Activated naive CD4-positive, alpha-beta T cell treated with anti-CD3 and anti-CD28 coated beads for 36 hours (primary cell): ENCODE data around the gene LMAN1L. TPM values are rescaled to one million over a fixed set of nuclear protein-coding genes. Genes with fewer than 3 reads are reported as not detected.
A peak's percentile ranks its signal among the peaks of the same experiment; 100 is the strongest.

Source experiments
- CTCF ChIA-PET: fragments of 350-600 bp; sonication (Branson Sonifier 250); formaldehyde crosslinking; loops from one replicate; lab custom pipeline; 2021; ENCODE audit warnings: antibody characterized with exemption; lab: Charles Lee
- DNase-seq: peaks from one replicate; pipeline ENCODE4 v3.0.0-alpha.2; 2020
- H3K27ac Mint-ChIP-seq: one replicate; pipeline ENCODE4 v1.8.0; 2021; ENCODE audit warnings: mild to moderate bottlenecking, mixed read lengths
- H3K27me3 Mint-ChIP-seq: one replicate; pipeline ENCODE4 v1.8.0; 2021; ENCODE audit warnings: low read depth, mixed read lengths
- H3K36me3 Mint-ChIP-seq: one replicate; pipeline ENCODE4 v1.8.0; 2021; ENCODE audit warnings: low read depth, mixed read lengths
- H3K4me1 Mint-ChIP-seq: one replicate; pipeline ENCODE4 v1.8.0; 2021; ENCODE audit warnings: low read depth, mixed read lengths
- H3K4me3 Mint-ChIP-seq: one replicate; pipeline ENCODE4 v1.8.0; 2021; ENCODE audit warnings: mild to moderate bottlenecking, moderate library complexity, mixed read lengths
- H3K9me3 Mint-ChIP-seq: one replicate; pipeline ENCODE4 v1.8.0; 2021; ENCODE audit warnings: mixed read lengths
- intact Hi-C: fragments of 100-400 bp; cut with micrococcal nuclease; formaldehyde crosslinking; loops from one replicate; pipeline ENCODE4 v1.15.1; 2023
- total RNA-seq, 2 experiments: library from RNA; stranded (reverse); gene quantifications; one replicate each; pipeline ENCODE4 v1.2.3, GENCODE V29; 2021

Gene LMAN1L
- total RNA-seq, 2 experiments from 2014 or later, result not detected

DNA sequence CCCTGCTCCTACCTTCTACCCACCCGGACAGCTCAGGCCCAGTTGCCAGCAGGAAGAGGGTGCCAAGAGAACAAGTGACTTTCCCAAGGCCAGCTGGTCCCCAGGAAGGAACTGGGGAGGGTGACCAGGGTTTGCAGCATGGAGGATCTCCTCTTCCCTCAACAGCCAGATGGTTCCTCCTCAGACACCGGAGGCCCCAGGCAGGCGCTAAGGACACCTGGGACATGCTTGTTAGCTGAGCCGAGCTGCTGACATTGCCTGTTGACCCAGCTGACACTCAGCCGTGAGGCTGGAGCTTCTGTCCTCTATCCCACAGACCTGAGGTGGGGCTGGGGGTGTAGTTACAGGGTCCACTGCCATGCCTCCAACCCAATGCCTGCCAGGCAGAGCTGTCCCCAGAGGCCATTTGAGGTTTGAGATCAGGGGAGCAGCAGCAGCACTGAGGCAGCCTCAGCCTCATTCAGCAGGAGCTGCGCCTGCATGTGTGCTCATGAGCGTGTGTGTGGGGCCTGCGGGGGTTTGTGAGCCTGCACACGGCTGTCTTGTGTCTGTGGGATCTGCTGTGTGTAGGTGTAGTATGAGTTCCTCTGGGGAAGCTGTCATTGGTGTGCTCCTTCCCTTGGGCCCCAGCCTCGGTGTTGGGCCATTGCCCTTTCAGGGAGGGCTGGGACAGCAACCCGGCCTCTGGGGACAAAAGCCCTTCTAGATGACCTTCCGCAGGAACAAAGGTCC is 20.9 kb downstream of the LMAN1L start:
- CTCF ChIA-PET, result interaction anchor here (0.7 to 3.1 kb wide), 5 partner anchors 9 to 67 kb away, joined by 3 to 18 read pairs (median 5); partner anchors contain the start of gene ULK3
- no peak overlapping the region for H3K27ac Mint-ChIP-seq

GRCh38 chr15:74835312-74835823 is 22.7 kb downstream of the LMAN1L start:
- CTCF ChIA-PET, result interaction anchor here (0.6 to 3.9 kb wide), 9 partner anchors 17 to 127 kb away, joined by 3 to 35 read pairs (median 3); no protein-coding TSS in a partner anchor
- Mint-ChIP-seq H3K4me1 (peaks cover 3% of the 10 kb centered on the region), H3K27ac (no peak overlapping the region), H3K27me3 (no peaks in the 10 kb centered on the region), H3K4me3 (no peak overlapping the region), H3K36me3 (peaks cover 10% of the 10 kb centered on the region), H3K9me3 (no peaks in the 10 kb centered on the region)
- intact Hi-C loops, result loop anchor here (1.0 to 2.0 kb wide), 3 partner anchors 35 to 201 kb away; no protein-coding TSS in a partner anchor
- DNase-seq, result peak; percentile 72

More for the DNA sequence above, 20.9 kb downstream of the LMAN1L start:
- H3K27me3 Mint-ChIP-seq, result peaks cover under 1% of the 10 kb centered on the region
- no peak for DNase-seq
- peaks cover 6% of the 10 kb centered on the region for H3K36me3 Mint-ChIP-seq
- intact Hi-C loops, result loop anchor here (2.0 kb wide), 2 partner anchors 33 to 199 kb away; no protein-coding TSS in a partner anchor
- no peak overlapping the region for H3K4me3 Mint-ChIP-seq
- peaks cover 9% of the 10 kb centered on the region for H3K4me1 Mint-ChIP-seq
- no peaks in the 10 kb centered on the region for H3K9me3 Mint-ChIP-seq

DNA sequence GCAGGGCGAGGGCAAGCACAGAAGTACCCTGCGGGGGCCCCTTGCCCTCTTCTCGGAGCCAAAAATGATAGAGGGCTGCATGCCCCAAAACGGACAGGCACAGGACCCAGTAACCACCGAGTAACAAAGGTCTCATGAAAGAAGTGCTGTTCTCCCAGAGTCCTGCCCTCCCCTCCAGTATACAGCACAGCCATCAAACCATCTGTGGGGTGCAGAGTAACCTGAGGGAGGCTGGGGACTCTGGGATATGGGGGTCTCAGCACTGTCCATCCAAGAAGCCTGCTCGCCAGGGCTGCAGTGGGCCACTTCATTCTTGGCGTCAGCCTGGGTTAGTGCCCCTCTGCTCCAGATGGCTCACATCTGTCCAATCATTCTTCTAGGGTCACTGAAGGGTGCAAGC is 24.2 kb downstream of the LMAN1L start:
- CTCF ChIA-PET, result interaction anchor here (0.8 to 3.9 kb wide), 5 partner anchors 13 to 66 kb away, joined by 3 to 35 read pairs (median 3); no protein-coding TSS in a partner anchor
- Mint-ChIP-seq H3K4me3 (no peak overlapping the region), H3K9me3 (no peaks in the 10 kb centered on the region), H3K27me3 (no peaks in the 10 kb centered on the region), H3K27ac (no peak overlapping the region), H3K4me1 (peaks cover 13% of the 10 kb centered on the region), H3K36me3 (peaks cover 12% of the 10 kb centered on the region)
- no peak for DNase-seq
- intact Hi-C loops, result no loop called here

DNA sequence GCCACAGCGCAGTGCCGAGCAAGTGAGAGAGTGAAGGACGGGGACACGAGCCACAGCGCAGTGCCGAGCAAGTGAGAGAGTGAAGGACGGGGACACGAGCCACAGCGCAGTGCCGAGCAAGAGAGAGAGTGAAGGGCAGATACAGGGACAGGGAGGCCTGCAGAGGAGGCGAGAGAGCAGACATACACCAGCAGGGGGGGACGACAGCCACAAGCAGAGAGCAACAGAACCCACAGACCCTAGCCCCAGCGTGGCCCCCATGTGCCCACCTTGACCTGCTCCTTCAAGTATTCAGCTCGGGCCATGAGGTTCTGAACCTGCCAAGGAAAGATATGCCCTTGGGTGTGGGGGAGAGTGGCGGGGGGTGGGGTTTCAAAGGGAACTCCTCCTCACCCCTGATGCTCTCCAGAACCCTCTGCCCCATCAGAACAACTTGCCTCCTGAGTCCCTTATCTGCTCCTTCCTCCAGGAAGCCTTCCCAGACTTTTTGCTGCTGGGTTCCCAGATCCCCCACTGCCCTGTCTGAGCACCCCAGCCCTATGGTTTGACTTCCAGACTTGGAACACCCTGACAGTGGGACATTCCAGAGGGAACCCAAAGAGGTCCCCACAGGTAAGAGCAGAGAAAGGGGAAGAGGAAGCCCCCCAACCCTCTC is 25.0 kb downstream of the LMAN1L start:
- no peak overlapping the region for H3K27ac Mint-ChIP-seq
- H3K9me3 Mint-ChIP-seq, result no peaks in the 10 kb centered on the region
- no peaks in the 10 kb centered on the region for H3K27me3 Mint-ChIP-seq
- H3K36me3 Mint-ChIP-seq, result peaks cover 12% of the 10 kb centered on the region
- H3K4me3 Mint-ChIP-seq, result no peak overlapping the region
- CTCF ChIA-PET, result interaction anchor here (0.8 to 3.9 kb wide), 4 partner anchors 14 to 67 kb away, joined by 3 to 35 read pairs (median 3); no protein-coding TSS in a partner anchor
- intact Hi-C loops, result no loop called here
- H3K4me1 Mint-ChIP-seq, result peaks cover 21% of the 10 kb centered on the region
- DNase-seq, result no peak

DNA sequence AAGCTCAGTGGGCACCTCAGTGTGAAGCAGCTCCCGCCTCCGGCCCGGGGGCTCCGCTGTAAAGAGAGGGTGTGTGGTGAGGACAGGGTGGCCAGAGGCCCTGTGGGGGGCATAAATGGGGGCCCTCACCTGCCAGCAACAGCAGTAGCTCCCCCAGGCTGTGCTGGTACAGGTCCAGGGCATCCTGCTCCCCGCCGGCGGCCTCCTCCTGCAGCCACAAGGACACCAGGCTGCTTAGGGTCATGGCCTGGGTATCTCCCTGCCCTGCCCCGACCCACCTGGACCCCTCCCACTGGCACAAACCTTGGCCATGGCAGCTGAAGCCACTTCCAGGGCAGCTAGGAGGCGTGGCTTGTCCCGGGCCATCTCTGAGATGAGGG is 25.5 kb downstream of the LMAN1L start:
- DNase-seq, result no peak
- peaks cover 12% of the 10 kb centered on the region for H3K36me3 Mint-ChIP-seq
- H3K27ac Mint-ChIP-seq, result no peak overlapping the region
- intact Hi-C loops, result no loop called here
- H3K4me1 Mint-ChIP-seq, result peaks cover 21% of the 10 kb centered on the region
- CTCF ChIA-PET, result interaction anchor here (0.9 to 3.9 kb wide), 3 partner anchors 19 to 68 kb away, joined by 3 to 35 read pairs (median 3); no protein-coding TSS in a partner anchor
- no peaks in the 10 kb centered on the region for H3K27me3 Mint-ChIP-seq
- no peaks in the 10 kb centered on the region for H3K9me3 Mint-ChIP-seq
- no peak overlapping the region for H3K4me3 Mint-ChIP-seq

DNA sequence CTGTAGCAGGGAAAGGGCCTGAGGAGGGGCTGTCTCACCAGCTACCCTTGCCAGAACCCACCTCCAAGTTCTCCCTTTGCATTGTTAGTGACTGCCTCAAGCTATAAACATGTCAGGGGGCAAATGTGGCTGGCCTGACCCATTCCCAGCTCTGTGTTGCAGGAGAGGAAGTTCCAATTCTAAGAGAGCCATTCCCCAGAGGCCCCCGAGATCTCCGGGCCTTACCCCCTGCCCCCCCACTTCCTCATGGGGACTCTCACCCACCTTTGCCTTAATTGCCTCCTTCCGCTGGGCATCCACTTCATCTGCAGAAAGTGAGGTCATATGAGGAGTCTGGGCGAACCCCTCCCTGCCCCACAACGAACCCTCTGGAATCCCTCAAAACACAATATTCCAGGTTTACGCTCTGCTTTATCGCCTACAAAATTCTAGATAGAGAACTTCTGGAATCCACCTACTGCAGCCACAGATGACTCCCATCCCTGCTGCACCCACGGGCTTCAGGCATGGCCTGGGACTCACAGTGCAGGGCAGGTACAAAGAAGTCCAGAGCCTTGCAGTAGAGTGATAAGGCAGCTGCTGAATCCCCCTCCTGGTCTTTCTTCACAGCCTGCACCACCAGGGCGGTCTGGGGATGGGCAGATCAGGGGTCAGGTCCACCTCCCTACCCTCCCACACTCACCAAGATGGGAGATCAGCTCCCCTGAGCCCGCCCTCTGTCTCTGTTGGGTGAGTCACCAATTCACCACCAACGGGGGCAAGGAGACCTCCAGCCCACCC is 26.3 kb downstream of the LMAN1L start:
- no peak overlapping the region for H3K4me3 Mint-ChIP-seq
- no peak overlapping the region for H3K27ac Mint-ChIP-seq
- CTCF ChIA-PET, result interaction anchor here (3.9 kb wide), 1 partner anchor 69 kb away, joined by 35 read pairs; no protein-coding TSS in a partner anchor
- peaks cover 23% of the 10 kb centered on the region for H3K4me1 Mint-ChIP-seq
- no peaks in the 10 kb centered on the region for H3K9me3 Mint-ChIP-seq
- no peaks in the 10 kb centered on the region for H3K27me3 Mint-ChIP-seq
- intact Hi-C loops, result no loop called here
- DNase-seq, result no peak
- H3K36me3 Mint-ChIP-seq, result peaks cover 12% of the 10 kb centered on the region

DNA sequence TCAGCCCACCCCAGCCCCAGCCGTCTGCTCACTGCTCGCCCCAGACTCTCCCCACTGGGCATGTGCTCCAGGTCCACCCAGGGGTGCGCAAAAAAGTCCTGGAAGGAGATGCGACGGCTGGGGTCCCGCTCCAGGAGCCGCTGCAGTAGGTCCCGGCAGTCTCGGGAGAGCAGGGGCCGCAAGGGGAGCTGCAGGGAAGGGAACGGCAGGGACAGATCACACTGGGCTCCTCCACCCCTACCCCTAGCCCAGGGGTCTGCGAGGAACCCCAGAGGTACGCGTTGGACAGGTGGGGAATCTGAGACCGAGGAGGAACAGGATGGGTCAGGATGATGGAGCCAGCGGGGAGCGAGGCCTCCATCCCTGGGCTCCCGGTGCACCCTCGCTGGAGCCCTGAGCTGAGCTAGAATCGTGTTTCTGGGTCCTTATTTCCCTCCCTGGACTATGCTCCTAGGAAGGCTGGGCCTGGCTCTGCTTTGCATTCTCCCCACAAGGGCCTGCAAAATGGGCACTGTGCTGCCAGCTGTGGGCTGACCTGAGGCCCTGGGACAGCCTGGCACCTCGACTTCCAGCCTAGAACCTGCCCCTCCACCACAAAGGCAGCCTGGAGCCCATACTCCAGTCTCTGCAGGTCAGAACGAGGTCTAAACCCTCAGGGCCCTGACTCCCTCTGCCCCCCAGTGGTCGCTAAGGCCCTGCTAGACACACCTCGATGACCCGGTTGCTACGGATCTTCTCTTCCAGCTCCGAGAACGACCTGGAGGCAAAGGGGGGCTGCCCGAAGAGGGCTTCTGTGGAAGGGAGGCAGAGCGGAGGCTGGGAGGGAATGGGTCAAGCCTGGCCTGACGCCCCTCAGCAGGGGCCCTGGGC is 27.1 kb downstream of the LMAN1L start:
- intact Hi-C loops, result loop anchor here (5.0 to 10.0 kb wide), 2 partner anchors 142 to 375 kb away; partner anchors contain the start of genes EDC3 and UBL7
- Mint-ChIP-seq H3K4me1 (peaks cover 32% of the 10 kb centered on the region), H3K27ac (no peak overlapping the region), H3K36me3 (peaks cover 12% of the 10 kb centered on the region), H3K4me3 (no peak overlapping the region), H3K9me3 (no peaks in the 10 kb centered on the region), H3K27me3 (no peaks in the 10 kb centered on the region)
- no peak for DNase-seq
- CTCF ChIA-PET, result interaction anchor here (0.6 to 3.9 kb wide), 3 partner anchors 33 to 69 kb away, joined by 3 to 35 read pairs (median 6); no protein-coding TSS in a partner anchor

DNA sequence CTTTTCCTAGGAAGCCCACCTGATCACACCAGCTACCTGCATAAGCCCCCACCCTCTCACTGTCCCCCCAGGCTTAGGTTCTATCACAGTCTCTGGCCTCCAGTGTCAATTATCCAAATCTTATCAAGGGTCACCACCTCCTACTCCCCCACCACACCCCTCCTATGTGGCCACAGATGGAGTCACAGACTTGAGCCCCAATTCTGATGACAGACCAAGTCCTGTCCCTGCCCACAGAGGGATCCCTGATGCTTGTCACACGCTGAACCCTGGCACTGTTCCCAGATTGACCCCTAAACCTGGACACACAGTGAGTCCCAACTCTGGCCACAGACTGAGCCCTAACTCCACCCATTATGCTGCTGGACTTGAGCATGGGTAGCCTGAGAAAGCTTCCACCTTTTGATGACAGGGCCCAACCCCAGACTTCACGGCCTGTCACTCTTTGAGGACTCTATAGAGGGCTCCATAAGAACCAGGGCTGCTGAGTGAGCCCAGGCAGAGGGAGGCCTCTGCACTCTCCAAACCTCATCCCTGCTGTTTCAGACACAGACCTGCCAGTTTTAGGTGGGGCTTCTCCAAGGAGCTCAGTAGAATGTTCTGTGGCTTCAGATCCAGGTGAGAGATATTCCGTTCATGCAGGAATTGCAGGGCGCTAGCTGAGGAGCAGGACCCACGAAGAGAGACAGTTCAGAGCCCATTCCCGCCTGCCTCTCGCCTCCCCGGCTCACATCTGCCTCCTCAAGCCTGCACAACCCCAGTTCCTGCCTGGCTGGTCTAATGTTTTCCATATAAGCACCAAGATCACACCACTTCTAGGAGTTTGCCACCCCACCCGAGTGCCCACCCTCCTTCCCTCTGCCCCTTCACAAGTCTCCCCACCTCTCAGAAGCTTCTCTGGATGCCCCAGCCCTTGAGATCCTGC is 28.5 kb downstream of the LMAN1L start:
- H3K4me1 Mint-ChIP-seq, result peaks cover 42% of the 10 kb centered on the region
- CTCF ChIA-PET, result interaction anchor here (0.5 to 1.7 kb wide), 3 partner anchors 54 to 81 kb away, joined by 4 to 7 read pairs (median 6); no protein-coding TSS in a partner anchor
- no peaks in the 10 kb centered on the region for H3K9me3 Mint-ChIP-seq
- no peak overlapping the region for H3K27ac Mint-ChIP-seq
- peak overlapping the region; percentile 14 for H3K4me3 Mint-ChIP-seq
- DNase-seq, result no peak
- H3K27me3 Mint-ChIP-seq, result no peaks in the 10 kb centered on the region
- intact Hi-C loops, result loop anchor here (5.0 to 10.0 kb wide), 2 partner anchors 144 to 376 kb away; partner anchors contain the start of genes EDC3 and UBL7
- H3K36me3 Mint-ChIP-seq, result peaks cover 8% of the 10 kb centered on the region

- peak overlapping the region; percentile 86 for H3K4me3 Mint-ChIP-seq
- no peak for DNase-seq
- CTCF ChIA-PET, result interaction anchor here (0.6 to 1.9 kb wide), 5 partner anchors 9 to 264 kb away, joined by 3 to 13 read pairs (median 7); no protein-coding TSS in a partner anchor
- H3K27me3 Mint-ChIP-seq, result no peaks in the 10 kb centered on the region
- peaks cover 44% of the 10 kb centered on the region for H3K4me1 Mint-ChIP-seq
- intact Hi-C loops, result loop anchor here (2.0 to 10.0 kb wide), 5 partner anchors 61 to 377 kb away; partner anchors contain the start of genes CLK3, EDC3 and UBL7
- no peaks in the 10 kb centered on the region for H3K9me3 Mint-ChIP-seq
- H3K27ac Mint-ChIP-seq, result no peak overlapping the region
- H3K36me3 Mint-ChIP-seq, result peaks cover 10% of the 10 kb centered on the region
These were observed 29.3 kb downstream of the LMAN1L start for GRCh38 chr15:74841891-74842373.
